PC-9 (cell line): Measurements from ENCODE around the gene SH3RF1.

Source experiments
- EZH2 ChIP-seq: fragments of 200-600 bp; sonication (generic); IDR thresholded peaks from 2 replicates; pipeline ENCODE4 v1.8.0; 2017; ENCODE audit warnings: antibody characterized with exemption, low read depth
- TF ChIP-seq, protein P1 (sequence below): fragments of 200-600 bp; sonication (generic); conservative IDR thresholded peaks from 2 replicates; pipeline ENCODE4 v1.6.1; 2017; ENCODE audit warnings: mixed run types, antibody characterized with exemption, mild to moderate bottlenecking, moderate library complexity

DNA sequence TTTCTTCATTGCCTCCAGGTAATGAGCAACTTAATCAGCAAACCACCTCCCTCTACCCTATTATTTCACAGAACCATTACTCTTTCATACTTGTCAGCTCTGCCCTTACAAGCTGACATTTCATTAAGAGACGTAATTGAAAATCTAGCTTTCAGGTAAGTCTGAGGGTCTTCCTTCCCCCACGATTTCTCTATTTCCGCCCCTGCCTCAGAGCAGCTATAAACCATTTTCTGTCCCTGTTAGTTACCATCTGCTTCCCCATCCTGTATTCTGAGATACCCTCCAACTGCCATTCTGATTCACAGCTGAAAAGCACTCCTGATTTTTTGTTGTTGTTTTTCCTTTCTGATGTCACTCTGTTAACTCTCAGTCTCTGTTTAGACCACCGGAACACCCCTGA lies 37.1 kb downstream of the SH3RF1 start:
- TF ChIP-seq, protein P1, sequence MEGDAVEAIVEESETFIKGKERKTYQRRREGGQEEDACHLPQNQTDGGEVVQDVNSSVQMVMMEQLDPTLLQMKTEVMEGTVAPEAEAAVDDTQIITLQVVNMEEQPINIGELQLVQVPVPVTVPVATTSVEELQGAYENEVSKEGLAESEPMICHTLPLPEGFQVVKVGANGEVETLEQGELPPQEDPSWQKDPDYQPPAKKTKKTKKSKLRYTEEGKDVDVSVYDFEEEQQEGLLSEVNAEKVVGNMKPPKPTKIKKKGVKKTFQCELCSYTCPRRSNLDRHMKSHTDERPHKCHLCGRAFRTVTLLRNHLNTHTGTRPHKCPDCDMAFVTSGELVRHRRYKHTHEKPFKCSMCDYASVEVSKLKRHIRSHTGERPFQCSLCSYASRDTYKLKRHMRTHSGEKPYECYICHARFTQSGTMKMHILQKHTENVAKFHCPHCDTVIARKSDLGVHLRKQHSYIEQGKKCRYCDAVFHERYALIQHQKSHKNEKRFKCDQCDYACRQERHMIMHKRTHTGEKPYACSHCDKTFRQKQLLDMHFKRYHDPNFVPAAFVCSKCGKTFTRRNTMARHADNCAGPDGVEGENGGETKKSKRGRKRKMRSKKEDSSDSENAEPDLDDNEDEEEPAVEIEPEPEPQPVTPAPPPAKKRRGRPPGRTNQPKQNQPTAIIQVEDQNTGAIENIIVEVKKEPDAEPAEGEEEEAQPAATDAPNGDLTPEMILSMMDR, result no peak
- TF ChIP-seq EZH2, result no peak
